Activated T-cell treated with anti-CD3 and anti-CD28 coated beads, Interleukin-2, amount 50 U/mL, for 24 hours (primary cell): Measurements from ENCODE around the gene FUT8.
A peak's percentile ranks its signal among the peaks of the same experiment; 100 is the strongest.
"Not testable (repeated sequence)": the region's sequence is repeated elsewhere in the genome, so short reads cannot be mapped to it uniquely, and the experiment has no call there.

ENCODE experiments used
- DNase-seq: peaks from one replicate; pipeline ENCODE4 v3.0.0-alpha.2; 2020
- H3K27ac Mint-ChIP-seq: 2 replicates; pipeline ENCODE4 v1.8.0; 2020; ENCODE audit warnings: mild to moderate bottlenecking, mixed read lengths
- H3K27me3 Mint-ChIP-seq: 2 replicates; pipeline ENCODE4 v1.8.0; 2020; ENCODE audit warnings: mixed read lengths
- H3K36me3 Mint-ChIP-seq: 2 replicates; pipeline ENCODE4 v1.8.0; 2020; ENCODE audit warnings: low read depth, mixed read lengths
- H3K4me1 Mint-ChIP-seq: 2 replicates; pipeline ENCODE4 v1.8.0; 2020; ENCODE audit warnings: low read depth, mixed read lengths
- H3K4me3 Mint-ChIP-seq: 2 replicates; pipeline ENCODE4 v1.8.0; 2020; ENCODE audit warnings: mild to moderate bottlenecking, moderate library complexity, mixed read lengths
- H3K9me3 Mint-ChIP-seq: 2 replicates; pipeline ENCODE4 v1.8.0; 2020; ENCODE audit warnings: mixed read lengths

Gene FUT8

DNA sequence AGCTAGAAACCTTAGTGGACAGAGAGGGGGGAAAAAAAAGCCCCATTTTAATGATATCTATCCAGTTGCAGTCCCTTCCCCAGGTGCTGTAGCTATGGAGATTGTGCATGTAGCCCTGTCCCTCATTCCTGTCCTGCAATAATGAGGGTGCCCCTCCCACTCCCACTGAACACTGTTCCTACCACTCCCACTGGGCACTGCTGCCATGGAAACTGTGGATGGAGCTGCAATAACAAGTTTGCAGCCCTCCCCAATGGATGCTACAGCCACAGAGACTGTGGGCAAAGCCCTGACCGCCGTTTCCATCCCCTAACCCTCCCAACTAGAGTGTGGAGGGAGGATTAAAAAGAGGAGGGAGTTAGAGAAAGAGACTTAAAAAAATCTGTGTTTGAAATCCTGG lies 238.3 kb downstream of the FUT8 start:
- H3K4me3 Mint-ChIP-seq, result no peak overlapping the region
- peaks cover 3% of the 10 kb centered on the region for H3K9me3 Mint-ChIP-seq
- DNase-seq, result no peak
- H3K4me1 Mint-ChIP-seq, result no peaks in the 10 kb centered on the region
- H3K27ac Mint-ChIP-seq, result no peak overlapping the region
- H3K27me3 Mint-ChIP-seq, result no peaks in the 10 kb centered on the region
- peaks cover 35% of the 10 kb centered on the region for H3K36me3 Mint-ChIP-seq

DNA sequence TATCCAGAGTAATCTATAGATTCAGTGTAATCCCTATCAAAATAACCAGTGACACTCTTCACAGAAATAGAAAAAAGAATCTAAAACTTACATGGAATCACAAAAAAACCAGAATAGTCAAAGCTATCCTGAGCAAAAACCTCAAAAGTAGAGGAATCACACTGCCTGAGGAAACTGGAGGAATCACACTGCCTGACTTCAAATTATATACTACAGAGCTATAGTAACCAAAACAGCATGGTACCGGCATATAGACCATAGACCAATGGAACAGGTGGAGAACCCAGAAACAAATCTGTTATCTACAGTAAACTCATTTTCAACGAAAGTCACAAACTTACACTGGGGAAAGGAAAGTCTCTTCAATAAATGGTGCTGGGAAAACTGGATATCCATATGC lies 244.0 kb downstream of the FUT8 start:
- Mint-ChIP-seq H3K27ac (no peak overlapping the region), H3K36me3 (peaks cover 31% of the 10 kb centered on the region), H3K9me3 (peaks cover 10% of the 10 kb centered on the region), H3K4me3 (no peak overlapping the region), H3K27me3 (no peaks in the 10 kb centered on the region), H3K4me1 (no peaks in the 10 kb centered on the region)
- no peak for DNase-seq

DNA sequence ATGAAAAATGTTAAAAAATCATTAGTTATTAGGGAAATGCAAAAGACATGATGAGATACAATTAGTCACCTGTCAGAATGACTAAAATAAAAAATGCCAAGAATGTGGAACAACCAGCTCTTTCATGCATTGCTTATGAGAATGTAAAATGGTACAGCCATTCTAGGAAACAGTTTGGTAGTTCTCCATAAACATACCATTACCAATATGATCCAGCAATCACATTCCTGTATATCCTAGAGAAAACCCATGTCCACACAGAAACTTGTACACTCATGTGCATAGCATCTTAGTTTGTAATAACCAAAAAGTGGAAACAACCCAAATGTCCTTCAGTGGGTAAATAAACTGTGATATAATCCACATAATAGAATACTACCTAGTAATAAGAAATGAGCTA lies 245.7 kb downstream of the FUT8 start:
- peaks cover 10% of the 10 kb centered on the region for H3K9me3 Mint-ChIP-seq
- H3K4me1 Mint-ChIP-seq, result no peaks in the 10 kb centered on the region
- peaks cover 20% of the 10 kb centered on the region for H3K36me3 Mint-ChIP-seq
- no peak overlapping the region for H3K27ac Mint-ChIP-seq
- no peak overlapping the region for H3K4me3 Mint-ChIP-seq
- no peaks in the 10 kb centered on the region for H3K27me3 Mint-ChIP-seq
- no peak for DNase-seq

DNA sequence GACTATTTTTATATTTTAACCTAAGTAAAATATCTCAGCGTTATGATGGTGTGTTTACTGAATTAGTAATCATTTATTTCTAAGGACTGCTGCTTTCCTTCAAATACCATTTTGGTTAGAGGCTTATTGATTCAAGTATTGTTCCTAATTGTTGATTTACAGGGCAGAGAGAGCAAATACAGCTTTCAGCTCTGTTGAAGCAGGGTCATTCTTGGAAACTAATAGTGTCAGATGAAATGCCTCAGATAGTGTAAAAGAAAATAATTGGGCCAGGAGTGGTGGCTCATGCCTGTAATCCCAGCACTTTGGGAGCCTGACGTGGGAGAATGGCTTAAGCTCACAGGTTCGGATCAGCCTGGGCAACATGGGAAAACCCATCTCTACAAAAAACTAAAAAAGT lies 249.3 kb downstream of the FUT8 start:
- H3K9me3 Mint-ChIP-seq, result peaks cover 4% of the 10 kb centered on the region
- no peak overlapping the region for H3K4me3 Mint-ChIP-seq
- no peaks in the 10 kb centered on the region for H3K27me3 Mint-ChIP-seq
- H3K27ac Mint-ChIP-seq, result no peak overlapping the region
- no peak for DNase-seq
- H3K36me3 Mint-ChIP-seq, result peaks cover 23% of the 10 kb centered on the region
- peaks cover 2% of the 10 kb centered on the region for H3K4me1 Mint-ChIP-seq

DNA sequence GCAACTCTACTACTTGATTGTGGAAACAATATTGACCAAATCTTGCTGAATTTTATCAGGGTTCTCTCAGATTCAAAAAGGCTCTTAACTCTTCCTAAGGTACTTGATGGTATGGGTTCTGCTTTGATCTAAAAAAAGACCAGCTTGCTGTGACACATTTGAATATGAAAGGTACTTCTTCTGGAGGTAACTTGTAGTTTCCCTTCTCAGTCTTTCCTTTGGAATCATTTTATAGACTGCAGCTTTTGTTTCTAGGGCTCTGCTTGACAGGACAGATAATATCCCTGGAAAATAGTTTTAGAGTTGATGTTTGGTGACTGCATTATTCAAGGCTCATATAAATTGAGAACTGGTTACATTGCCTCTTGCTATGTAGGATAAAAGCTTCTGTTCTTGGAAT lies 251.9 kb downstream of the FUT8 start:
- H3K27ac Mint-ChIP-seq, result no peak overlapping the region
- no peak for DNase-seq
- H3K9me3 Mint-ChIP-seq, result no peaks in the 10 kb centered on the region
- no peaks in the 10 kb centered on the region for H3K27me3 Mint-ChIP-seq
- no peak overlapping the region for H3K4me3 Mint-ChIP-seq
- H3K4me1 Mint-ChIP-seq, result peaks cover 2% of the 10 kb centered on the region
- peaks cover 23% of the 10 kb centered on the region for H3K36me3 Mint-ChIP-seq

DNA sequence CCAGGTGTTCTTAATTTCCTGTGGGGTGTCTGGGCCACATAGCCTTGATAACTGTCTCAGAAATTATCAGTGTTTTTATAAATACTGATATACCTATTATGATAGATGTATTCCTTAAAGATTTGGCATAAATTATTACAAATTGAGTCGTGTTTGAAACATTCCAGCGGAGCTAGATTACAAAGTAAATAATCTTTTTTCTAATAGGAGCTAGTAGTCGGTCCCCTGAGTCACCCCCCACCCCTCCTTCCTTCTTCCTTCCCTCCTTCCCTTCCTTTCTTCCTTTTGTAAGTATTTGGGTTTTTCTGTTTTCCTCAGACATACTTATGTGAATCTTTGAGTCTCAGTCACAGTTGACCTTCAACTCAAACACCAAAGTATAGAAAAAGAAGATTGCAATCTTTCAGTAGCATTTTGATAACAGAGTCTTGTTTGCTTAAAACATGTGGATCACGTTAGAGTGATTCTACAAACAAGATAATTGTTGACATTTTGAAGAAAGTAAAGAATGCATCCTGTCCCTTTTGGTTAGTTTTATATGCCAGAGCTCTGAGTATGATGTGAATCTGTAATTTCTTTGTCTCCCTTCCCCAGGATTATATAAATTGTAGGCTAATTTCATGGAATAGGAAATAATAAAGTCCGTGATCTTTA lies 264.0 kb downstream of the FUT8 start:
- DNase-seq, result no peak
- Mint-ChIP-seq H3K27me3 (no peaks in the 10 kb centered on the region), H3K4me3 (no peak overlapping the region), H3K9me3 (no peaks in the 10 kb centered on the region), H3K36me3 (peaks cover 31% of the 10 kb centered on the region), H3K4me1 (peaks cover 2% of the 10 kb centered on the region), H3K27ac (no peak overlapping the region)

DNA sequence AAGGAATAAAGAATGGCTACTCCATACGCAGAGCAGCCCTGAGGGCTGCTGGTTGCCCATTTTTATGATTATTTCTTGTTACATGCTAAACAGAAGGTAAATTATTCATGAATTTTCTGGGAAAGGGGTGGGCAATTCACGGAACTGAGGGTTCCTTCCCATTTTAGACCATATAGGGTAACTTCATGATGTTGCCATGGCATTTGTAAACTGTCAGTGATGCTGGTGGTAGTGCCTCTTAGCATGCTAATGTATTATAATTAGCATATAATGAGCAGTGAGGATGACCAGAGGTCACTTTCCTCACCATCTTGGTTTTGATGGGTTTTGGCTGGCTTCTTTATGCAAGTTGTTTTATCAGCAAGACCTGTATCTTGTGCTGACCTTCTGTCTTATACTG lies 273.0 kb downstream of the FUT8 start:
- no peak for DNase-seq
- Mint-ChIP-seq H3K27ac (no peak overlapping the region), H3K4me3 (no peak overlapping the region), H3K27me3 (no peaks in the 10 kb centered on the region), H3K36me3 (peaks cover 47% of the 10 kb centered on the region), H3K9me3 (peaks cover 5% of the 10 kb centered on the region), H3K4me1 (peaks cover 7% of the 10 kb centered on the region)

DNA sequence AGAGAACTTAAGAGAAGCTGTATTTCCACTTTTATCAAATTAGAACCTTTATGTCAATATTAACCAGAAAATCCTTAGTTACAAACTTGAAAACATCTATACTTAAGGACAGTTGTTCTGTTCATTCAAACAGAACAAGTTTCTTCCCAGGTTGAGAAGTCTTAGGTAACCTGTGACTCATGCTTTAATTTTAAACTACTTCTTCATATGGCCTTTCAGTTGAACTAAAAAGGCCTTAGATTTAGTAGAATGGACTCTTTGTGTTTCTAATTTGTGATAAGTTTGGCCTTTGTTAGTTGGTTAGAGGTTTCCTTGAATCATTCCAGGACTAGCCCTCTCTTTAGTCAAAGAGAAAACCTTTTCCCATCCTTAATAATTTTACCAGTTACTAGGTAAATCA lies 274.2 kb downstream of the FUT8 start:
- peaks cover 47% of the 10 kb centered on the region for H3K36me3 Mint-ChIP-seq
- H3K27me3 Mint-ChIP-seq, result no peaks in the 10 kb centered on the region
- DNase-seq, result no peak
- no peak overlapping the region for H3K27ac Mint-ChIP-seq
- H3K4me1 Mint-ChIP-seq, result peaks cover 7% of the 10 kb centered on the region
- H3K4me3 Mint-ChIP-seq, result no peak overlapping the region
- peaks cover 5% of the 10 kb centered on the region for H3K9me3 Mint-ChIP-seq

DNA sequence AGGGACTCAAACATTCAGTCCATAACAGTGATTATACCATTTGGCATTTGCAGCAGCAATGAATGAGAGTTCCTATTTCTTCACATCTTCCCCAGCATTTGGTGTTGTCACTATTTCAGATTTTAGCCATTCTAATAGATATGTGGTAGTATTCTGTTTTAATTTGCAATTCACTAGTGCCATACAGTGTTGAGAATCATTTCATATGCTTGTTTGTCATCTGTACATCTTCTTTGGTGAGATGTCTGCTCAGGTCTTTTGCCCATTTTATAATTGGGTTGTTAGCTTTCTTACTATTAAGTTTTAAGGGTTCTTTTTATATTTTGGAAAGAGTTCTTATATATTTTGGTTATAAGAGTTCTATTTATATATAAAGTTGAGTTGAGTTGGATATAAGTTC lies 276.5 kb downstream of the FUT8 start:
- H3K9me3 Mint-ChIP-seq, result peaks cover 5% of the 10 kb centered on the region
- no peak overlapping the region for H3K27ac Mint-ChIP-seq
- H3K36me3 Mint-ChIP-seq, result peaks cover 44% of the 10 kb centered on the region
- H3K27me3 Mint-ChIP-seq, result no peaks in the 10 kb centered on the region
- peaks cover 7% of the 10 kb centered on the region for H3K4me1 Mint-ChIP-seq
- DNase-seq, result no peak
- H3K4me3 Mint-ChIP-seq, result no peak overlapping the region

DNA sequence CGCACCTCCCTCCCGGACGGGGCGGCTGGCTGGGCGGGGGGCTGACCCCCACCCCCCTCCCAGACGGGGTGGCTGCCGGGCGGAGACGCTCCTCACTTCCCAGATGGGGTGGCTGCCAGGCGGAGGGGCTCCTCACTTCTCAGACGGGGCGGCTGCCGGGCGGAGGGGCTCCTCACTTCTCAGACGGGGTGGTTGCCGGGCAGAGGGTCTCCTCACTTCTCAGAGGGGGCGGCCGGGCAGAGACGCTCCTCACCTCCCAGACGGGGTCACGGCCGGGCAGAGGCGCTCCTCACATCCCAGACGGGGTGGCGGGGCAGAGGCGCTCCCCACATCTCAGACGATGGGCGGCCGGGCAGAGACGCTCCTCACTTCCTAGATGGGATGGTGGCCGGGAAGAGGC lies 280.0 kb downstream of the FUT8 start:
- H3K9me3 Mint-ChIP-seq, H3K27ac Mint-ChIP-seq, H3K27me3 Mint-ChIP-seq, H3K4me1 Mint-ChIP-seq, DNase-seq, H3K4me3 Mint-ChIP-seq: not testable (repeated sequence)
- H3K36me3 Mint-ChIP-seq, result peaks cover 31% of the 10 kb centered on the region

DNA sequence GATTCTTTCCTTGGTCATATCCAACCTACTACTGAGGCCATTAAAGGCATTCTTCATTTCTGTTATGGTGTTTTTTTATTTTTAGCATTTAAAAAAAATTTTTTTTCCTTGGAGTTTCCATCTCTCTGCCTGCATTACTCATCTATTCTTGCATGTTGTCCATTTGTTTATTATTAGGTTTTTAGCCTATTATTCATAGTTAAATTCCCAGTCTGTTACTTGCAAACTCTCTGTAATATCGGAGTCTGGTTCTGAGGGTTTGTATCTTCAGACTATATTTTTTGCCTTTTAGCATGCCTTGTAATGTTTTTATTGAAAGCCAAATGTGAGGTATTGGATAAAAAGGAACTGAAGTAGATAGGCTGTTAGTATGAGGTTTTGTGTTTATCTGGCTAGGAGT lies 284.3 kb downstream of the FUT8 start:
- Mint-ChIP-seq H3K27ac (no peak overlapping the region), H3K27me3 (no peaks in the 10 kb centered on the region), H3K4me1 (peaks cover 5% of the 10 kb centered on the region), H3K36me3 (peaks cover 7% of the 10 kb centered on the region), H3K4me3 (no peak overlapping the region), H3K9me3 (no peaks in the 10 kb centered on the region)
- no peak for DNase-seq

DNA sequence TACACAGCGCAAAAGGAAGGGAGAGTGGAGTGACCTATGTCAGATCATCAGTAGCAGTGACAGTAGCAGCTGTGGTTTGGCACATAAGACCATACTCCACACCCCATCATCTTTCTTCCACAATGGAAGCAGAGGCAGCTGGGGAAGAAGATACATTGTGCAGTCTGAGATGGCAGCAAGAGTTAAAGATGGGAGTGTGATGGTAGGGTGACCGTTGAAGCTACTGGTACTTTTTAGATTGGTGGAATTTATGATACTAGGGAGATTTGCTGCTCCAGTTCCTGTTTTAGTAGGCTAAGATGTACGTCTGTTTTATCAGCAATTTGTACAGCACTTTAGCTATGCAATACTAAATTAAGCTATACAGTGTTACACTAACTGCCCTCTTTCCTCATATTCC lies 291.0 kb downstream of the FUT8 start:
- no peak for DNase-seq
- Mint-ChIP-seq H3K27ac (no peak overlapping the region), H3K9me3 (peaks cover 10% of the 10 kb centered on the region), H3K4me3 (no peak overlapping the region), H3K27me3 (no peaks in the 10 kb centered on the region), H3K36me3 (peaks cover 38% of the 10 kb centered on the region), H3K4me1 (peaks cover 15% of the 10 kb centered on the region)

DNA sequence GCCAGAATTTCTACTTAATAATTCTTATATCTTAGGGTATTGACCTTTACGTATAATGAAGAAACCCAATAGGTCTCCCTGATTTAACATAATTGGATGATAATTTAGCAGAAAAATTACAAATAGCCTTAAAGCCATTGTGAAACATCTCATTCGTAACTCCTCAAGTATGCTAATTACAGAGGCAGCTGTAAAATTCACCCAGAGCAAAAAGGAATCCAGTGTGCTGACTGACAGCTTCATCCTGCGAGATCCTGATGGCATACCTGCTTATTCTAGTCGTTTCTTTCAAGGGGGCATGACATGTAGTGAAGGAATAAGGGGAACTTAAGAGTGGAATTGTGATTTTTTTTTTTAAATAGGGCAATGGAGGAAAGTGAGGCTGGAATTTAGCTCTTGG lies 291.5 kb downstream of the FUT8 start:
- Mint-ChIP-seq H3K36me3 (peaks cover 40% of the 10 kb centered on the region), H3K4me3 (no peak overlapping the region), H3K9me3 (peaks cover 10% of the 10 kb centered on the region)

DNA sequence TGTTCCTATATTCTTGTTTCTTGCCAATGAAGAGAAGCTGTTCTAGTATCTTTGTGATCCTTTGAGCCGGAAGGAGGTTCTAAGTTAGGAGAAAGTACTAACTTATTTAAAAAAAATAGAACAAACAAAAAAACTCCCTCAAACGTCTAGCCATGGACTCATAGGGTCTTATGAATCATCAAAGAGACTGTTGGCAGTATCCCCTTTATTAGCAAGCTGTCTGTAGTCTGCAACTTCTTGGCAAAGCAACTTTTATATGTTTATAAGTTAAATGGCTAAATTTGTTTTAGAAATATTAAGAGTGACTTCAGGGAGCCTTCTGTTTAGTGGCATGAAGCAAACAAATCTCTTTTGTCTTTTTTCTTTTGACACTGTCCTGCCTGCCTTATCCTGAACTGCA lies 291.9 kb downstream of the FUT8 start:
- Mint-ChIP-seq H3K9me3 (peaks cover 10% of the 10 kb centered on the region), H3K4me1 (peaks cover 21% of the 10 kb centered on the region), H3K27ac (no peak overlapping the region), H3K4me3 (peak overlapping the region; percentile 30), H3K36me3 (peaks cover 40% of the 10 kb centered on the region), H3K27me3 (no peaks in the 10 kb centered on the region)
- no peak for DNase-seq

More for the DNA sequence above, 291.5 kb downstream of the FUT8 start:
- Mint-ChIP-seq H3K27ac (no peak overlapping the region), H3K27me3 (no peaks in the 10 kb centered on the region), H3K4me1 (peaks cover 17% of the 10 kb centered on the region)
- DNase-seq, result no peak

DNA sequence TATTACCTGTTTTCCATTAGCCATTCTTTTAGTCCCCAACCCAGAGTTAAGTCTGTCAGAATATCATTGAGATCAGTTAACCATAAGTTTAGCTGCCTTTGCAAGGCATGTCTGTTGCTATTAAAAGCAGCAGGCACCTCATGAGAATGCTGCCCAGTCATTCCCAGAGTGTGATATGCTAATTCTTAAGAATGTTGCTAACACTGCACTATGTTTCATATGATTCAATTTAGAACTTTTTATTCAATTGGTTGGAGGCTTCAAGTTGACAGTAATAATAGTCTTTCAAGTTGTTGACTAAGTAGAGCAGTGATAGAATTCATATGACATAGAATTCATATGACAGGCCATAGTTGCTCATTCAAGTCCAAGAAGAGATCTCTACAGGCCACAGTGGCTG lies 292.3 kb downstream of the FUT8 start:
- peak overlapping the region; percentile 30 for H3K4me3 Mint-ChIP-seq
- peaks cover 22% of the 10 kb centered on the region for H3K4me1 Mint-ChIP-seq
- H3K36me3 Mint-ChIP-seq, result peaks cover 40% of the 10 kb centered on the region
- no peaks in the 10 kb centered on the region for H3K27me3 Mint-ChIP-seq
- DNase-seq, result no peak
- H3K9me3 Mint-ChIP-seq, result peaks cover 10% of the 10 kb centered on the region
- H3K27ac Mint-ChIP-seq, result no peak overlapping the region

DNA sequence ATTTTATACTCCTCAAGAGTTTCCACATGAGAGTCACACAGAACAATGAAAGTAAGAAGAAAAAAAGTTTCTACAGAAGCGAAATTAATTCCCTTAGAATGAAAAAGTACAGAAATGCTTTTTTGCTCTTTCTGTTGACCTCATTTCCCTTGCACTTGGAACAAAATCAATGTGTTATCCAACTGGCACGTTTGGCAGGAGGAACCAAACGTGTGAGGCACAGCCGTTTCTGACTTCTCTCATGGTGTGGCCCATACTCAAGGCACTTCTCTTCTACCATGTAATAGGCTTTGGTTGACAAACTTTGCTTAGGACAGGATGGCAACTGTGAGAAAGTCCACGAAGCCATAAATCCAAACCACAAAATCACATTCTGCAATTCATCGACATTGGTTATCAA lies 297.0 kb downstream of the FUT8 start:
- Mint-ChIP-seq H3K36me3 (peaks cover 46% of the 10 kb centered on the region), H3K27ac (no peak overlapping the region), H3K27me3 (no peaks in the 10 kb centered on the region), H3K9me3 (peaks cover 23% of the 10 kb centered on the region), H3K4me3 (no peak overlapping the region), H3K4me1 (peaks cover 26% of the 10 kb centered on the region)
- no peak for DNase-seq
